Astrocyte of the spinal cord (primary cell): Measurements from ENCODE around the gene TP53TG5.

ENCODE experiments used
- DNase-seq: peaks from one replicate; pipeline ENCODE4 v3.0.0; 2011; ENCODE audit warnings: low read depth, low spot score
- H3K4me3 ChIP-seq: 2 replicates; pipeline ENCODE4 v1.5.1; 2011; ENCODE audit warnings: low read depth, mild to moderate bottlenecking, low read length, moderate library complexity
- in situ Hi-C: cut with HindIII; loops from 2 replicates; pipeline ENCODE4 v1.10.0; 2017; ENCODE audit warnings: low sequenced_read_pairs
- TF ChIP-seq, protein P1 (sequence below): IDR thresholded peaks from 2 replicates; pipeline ENCODE4 v1.5.1; 2012; ENCODE audit warnings: low read depth, mild to moderate bottlenecking, low read length, inconsistent platforms

Gene TP53TG5

DNA sequence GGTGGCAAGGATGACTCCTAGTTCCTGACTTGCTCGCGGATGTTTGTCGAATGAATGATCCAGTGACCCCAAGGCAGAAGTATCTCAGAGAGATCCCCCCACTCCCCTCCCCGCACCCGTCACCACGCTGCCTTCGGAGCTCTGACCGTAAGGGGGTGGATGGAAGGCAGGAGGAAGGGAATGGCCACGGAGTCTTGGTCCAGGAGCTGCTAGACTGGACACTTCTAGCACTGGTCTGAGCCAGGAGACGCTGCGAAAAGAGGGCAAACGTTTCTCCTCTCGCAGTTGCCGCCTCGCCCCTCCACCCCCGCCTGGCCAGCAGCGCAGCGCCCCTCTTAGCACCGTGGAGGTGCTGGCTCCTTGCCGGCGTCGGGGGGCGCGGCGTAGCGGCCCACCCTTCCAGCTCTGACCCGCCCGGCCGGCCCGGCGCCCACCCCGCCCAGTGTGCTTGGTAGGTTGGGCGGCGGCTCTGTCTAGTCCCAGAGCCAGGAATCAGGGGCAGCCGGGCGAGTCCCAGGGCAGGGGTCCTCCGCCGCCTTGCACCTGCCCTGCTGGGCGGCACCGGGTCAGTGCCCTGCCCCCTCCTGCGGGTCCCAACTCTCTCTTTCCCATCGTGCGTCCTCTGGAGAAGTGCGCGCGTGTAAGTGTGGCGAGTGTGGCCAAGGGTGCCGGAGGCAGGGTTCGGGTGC, 27.6 kb upstream of the TP53TG5 start:
- peak overlapping the region; percentile 49 for H3K4me3 ChIP-seq
- TF ChIP-seq, protein P1, sequence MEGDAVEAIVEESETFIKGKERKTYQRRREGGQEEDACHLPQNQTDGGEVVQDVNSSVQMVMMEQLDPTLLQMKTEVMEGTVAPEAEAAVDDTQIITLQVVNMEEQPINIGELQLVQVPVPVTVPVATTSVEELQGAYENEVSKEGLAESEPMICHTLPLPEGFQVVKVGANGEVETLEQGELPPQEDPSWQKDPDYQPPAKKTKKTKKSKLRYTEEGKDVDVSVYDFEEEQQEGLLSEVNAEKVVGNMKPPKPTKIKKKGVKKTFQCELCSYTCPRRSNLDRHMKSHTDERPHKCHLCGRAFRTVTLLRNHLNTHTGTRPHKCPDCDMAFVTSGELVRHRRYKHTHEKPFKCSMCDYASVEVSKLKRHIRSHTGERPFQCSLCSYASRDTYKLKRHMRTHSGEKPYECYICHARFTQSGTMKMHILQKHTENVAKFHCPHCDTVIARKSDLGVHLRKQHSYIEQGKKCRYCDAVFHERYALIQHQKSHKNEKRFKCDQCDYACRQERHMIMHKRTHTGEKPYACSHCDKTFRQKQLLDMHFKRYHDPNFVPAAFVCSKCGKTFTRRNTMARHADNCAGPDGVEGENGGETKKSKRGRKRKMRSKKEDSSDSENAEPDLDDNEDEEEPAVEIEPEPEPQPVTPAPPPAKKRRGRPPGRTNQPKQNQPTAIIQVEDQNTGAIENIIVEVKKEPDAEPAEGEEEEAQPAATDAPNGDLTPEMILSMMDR, result no peak
- DNase-seq, result no peak
- in situ Hi-C loops, result no loop called here

DNA sequence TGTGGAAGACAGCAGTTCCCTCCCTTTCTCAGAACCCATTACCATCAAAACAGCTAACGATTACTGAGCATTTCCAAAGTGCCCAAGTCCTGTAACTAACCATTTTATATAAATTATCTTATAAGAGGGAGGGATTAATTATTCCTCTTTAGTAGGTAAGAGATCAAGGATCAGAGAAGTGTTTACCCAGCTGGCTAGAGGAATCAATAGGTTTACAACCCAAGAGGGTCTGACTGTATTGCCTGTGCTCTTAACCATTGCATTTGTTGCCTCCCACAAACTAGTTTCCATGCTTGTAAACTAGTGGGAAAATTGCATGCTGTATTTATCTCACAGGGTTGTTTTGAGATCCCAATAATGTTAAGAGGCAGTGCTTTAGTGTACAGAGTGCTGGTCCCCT, 26.3 kb upstream of the TP53TG5 start:
- TF ChIP-seq, protein P1, result no peak
- DNase-seq, result no peak
- in situ Hi-C loops, result no loop called here
- no peak overlapping the region for H3K4me3 ChIP-seq

DNA sequence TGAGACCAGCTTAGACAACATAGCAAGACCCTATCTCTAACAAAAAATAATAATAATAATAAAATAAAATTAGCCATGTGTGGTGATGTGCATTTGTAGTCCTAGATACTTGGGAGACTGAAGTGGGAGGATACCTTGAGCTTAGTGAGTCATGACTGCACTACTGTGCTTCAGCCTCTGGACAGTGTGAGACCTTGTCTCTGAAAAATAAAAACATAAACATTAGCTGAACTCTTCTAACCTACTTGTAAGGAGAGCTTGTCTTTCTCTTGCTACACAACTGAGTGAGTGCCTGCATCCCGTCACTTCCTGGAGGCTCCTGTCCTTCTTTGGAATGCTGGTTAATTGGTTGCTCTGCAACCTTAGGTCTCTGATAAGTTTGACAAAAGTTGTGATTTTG, 24.8 kb upstream of the TP53TG5 start:
- DNase-seq, result peak; percentile 23
- no peak overlapping the region for H3K4me3 ChIP-seq
- in situ Hi-C loops, result no loop called here

DNA sequence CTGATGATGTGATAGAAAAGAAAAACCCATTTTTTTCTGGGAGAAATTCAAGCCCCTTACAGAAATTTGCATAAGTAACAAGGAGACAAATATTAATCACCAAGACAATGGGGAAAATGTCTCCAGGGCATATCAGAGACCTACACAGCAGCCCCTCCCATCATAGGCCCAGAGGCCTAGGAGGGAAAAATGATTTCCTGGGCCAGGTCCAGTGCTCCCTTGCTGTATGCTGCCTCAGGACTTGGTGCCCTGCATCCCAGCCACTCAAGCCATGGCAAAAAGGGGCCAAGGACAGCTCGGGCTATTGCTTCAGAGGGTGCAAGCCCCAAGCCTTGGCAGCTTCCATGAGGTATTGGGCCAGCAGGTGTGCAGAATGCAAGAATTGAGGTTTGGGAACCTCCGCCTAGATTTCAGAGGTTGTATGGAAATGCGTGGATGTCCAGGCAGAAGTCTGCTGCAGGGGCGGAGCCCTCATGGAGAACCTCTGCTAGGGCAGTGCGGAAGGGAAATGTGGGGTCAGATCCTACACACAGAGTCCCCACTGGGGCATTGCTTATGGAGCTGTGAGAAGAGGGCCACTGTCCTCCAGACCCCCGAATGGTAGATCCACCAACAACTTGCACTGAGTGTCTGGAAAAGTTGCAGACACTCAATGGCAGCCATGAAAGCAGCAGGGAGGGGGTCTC, 22.4 kb upstream of the TP53TG5 start:
- in situ Hi-C loops, result no loop called here
- TF ChIP-seq, protein P1, result no peak
- H3K4me3 ChIP-seq, result no peak overlapping the region
- no peak for DNase-seq

More for the DNA sequence above, 24.8 kb upstream of the TP53TG5 start:
- TF ChIP-seq, protein P1, result no peak

DNA sequence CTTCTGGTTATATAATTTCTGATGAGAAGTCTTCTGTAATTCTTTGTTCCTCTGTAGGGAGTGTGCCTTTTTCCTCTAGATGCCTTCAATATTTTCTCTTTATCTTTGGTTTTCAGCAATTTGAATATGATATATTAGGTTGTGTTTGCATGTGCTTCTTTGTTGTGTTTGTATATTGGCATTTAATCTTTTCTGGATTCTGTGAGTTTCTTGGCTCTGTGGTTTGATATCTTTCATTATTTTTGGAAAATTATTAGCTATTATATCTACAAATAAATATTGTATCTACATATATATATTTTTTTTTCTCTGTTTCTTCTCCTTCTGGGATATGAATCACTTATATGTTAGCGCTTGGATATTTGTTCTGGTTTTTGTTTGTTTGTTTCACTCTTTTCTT, 20.9 kb upstream of the TP53TG5 start:
- no peak overlapping the region for H3K4me3 ChIP-seq
- in situ Hi-C loops, result no loop called here
- no peak for DNase-seq
- TF ChIP-seq, protein P1, result no peak

DNA sequence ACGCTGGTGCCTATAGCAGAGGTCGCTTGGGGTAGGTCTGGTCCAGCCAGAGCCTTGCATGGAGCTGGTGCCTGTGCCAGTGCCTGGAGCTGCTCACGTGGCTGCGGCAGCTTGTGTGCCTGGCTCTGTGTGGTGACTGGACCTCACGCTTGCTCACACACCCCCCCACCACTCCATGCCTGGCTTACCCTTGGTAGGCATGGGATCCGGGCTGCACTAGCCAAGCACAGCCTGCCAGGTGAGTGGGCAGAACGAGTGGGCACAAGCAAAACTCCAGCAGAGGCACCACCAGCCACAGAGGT, 16.9 kb upstream of the TP53TG5 start:
- no peak for DNase-seq
- no peak overlapping the region for H3K4me3 ChIP-seq
- in situ Hi-C loops, result no loop called here
- TF ChIP-seq, protein P1, result no peak
